Liver (tissue), 9 donors: ENCODE data around the gene MBD3L2B. TPM values are rescaled to one million over a fixed set of nuclear protein-coding genes. Genes with fewer than 3 reads are reported as not detected.
"Not testable (repeated sequence)": the region's sequence is repeated elsewhere in the genome, so short reads cannot be mapped to it uniquely, and the experiment has no call there.

Experiments
- DNase-seq: peaks from one replicate; pipeline ENCODE4 v3.0.0-alpha.2; 2017; ENCODE audit warnings: low spot score
- H3K27ac ChIP-seq, 2 donors: one replicate each; pipeline ENCODE4 v1.7.0; 2013; ENCODE audit warnings: inconsistent platforms in 2 of 2, low read length in 2 of 2, control low read depth in 1 of 2, low read depth in 1 of 2, mild to moderate bottlenecking in 1 of 2
- H3K27me3 ChIP-seq, 4 donors: one replicate each; pipeline versions ENCODE4 v1.6.1 to v1.7.0; 2013; ENCODE audit warnings: low read length in 3 of 4, inconsistent platforms in 1 of 4, mild to moderate bottlenecking in 1 of 4, moderate library complexity in 1 of 4; ENCODE audit not compliant: control insufficient read depth in 4 of 4, insufficient read depth in 4 of 4
- H3K36me3 ChIP-seq, 4 donors: one replicate each; pipeline versions ENCODE4 v1.6.1 to v1.7.0; 2013; ENCODE audit warnings: low read length in 3 of 4, mild to moderate bottlenecking in 3 of 4, low read depth in 1 of 4, moderate library complexity in 1 of 4; ENCODE audit not compliant: control insufficient read depth in 4 of 4, insufficient read depth in 3 of 4
- H3K4me1 ChIP-seq, 4 donors: one replicate each; pipeline versions ENCODE4 v1.6.1 to v1.7.0; 2013; ENCODE audit warnings: low read length in 3 of 4, mild to moderate bottlenecking in 3 of 4, moderate library complexity in 1 of 4; ENCODE audit not compliant: control insufficient read depth in 4 of 4, insufficient read depth in 4 of 4
- H3K4me3 ChIP-seq, 3 donors: one replicate each; pipeline versions ENCODE4 v1.6.1 to v1.7.0; 2013; ENCODE audit warnings: low read length in 3 of 3, control low read depth in 1 of 3, low read depth in 1 of 3, mild to moderate bottlenecking in 1 of 3
- H3K9ac ChIP-seq, 2 donors: one replicate each; pipeline ENCODE4 v1.7.0; 2013; ENCODE audit warnings: low read length in 2 of 2, mild to moderate bottlenecking in 2 of 2, moderate library complexity in 2 of 2, control low read depth in 1 of 2, low read depth in 1 of 2
- H3K9me3 ChIP-seq, 4 donors: one replicate each; pipeline versions ENCODE4 v1.6.1 to v1.7.0; 2013; ENCODE audit warnings: low read length in 3 of 4; ENCODE audit not compliant: control insufficient read depth in 4 of 4
- WGBS: extraction: QIAGEN DNeasy Blood & Tissue Kit; methylation state at CpG from one replicate; pipeline ENCODE4 v1.1.7; 2013; 5-methylcytosine and 5-hydroxymethylcytosine counted together
- polyA plus RNA-seq, 2 donors: library from polyadenylated mRNA; stranded (reverse) in 1 of 2; unstranded in 1 of 2; fragments of 200-250 nt in 1 of 2; fragments of >200 nt in 1 of 2; fragmentation: Nextera tagmentation in 1 of 2; extraction: Ambion mirVana in 1 of 2; gene quantifications; one replicate each; pipeline versions ENCODE4 v1.2.1 to v1.2.3, GENCODE V29; 2013 to 2015
- total RNA-seq, 2 donors: library from RNA; depleted of rRNA; stranded (reverse); fragments of >200 nt; gene quantifications; one replicate each; pipeline ENCODE4 v1.2.3, GENCODE V29; 2014
- donor health status: healthy.
- donor health status: healthy.
- donor health status: healthy.
- donor health status: healthy.
- donor health status: healthy.

MBD3L2B gene
- total and polyA plus RNA-seq, 4 donors, result not detected

DNA sequence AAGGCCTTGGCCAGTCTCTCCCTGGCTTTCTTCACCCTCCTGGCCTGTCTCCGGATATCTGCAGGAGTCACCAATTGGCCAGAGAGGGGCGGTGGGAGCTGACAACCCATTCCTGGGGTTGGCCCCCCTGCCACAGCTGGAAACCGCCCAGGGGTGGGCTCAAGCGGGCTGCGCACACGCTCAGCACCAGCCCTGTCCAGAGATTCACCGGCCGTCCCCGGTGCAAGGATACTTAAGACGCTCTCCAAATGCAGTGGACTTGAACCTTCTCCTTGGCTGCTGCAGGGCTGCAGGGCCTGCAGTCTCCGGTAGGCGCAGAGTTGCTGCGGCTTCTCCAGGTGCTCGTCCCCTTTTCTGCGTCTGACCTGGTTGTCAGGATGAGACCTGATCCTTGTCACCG lies 35.1 kb upstream of the MBD3L2B start:
- WGBS, result 76% methylated on average over 8 of the region's 16 CpGs

DNA sequence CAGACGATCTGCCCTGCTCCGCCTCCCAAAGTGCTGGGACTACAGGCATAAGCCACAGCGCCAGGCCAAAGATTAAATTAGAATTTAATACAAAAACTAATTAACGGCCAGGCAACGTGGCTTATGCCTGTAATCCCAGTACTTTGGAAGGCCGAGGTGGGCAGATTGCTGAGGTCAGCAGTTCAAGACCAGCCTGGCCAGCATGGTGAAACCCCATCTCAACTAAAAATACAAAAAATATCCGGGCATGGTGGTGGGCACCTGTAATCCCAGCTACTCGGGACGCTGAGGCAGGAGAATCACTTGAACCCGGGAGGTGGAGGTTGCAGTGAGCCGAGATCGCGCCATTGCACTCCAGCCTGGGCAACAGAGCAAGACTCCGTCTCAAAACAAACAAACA lies 34.4 kb upstream of the MBD3L2B start:
- H3K9me3 ChIP-seq, H3K9ac ChIP-seq, H3K27me3 ChIP-seq, H3K36me3 ChIP-seq, H3K4me3 ChIP-seq, DNase-seq, H3K27ac ChIP-seq, H3K4me1 ChIP-seq: not testable (repeated sequence)
- WGBS, result 93% methylated on average over 12 of the region's 14 CpGs

More for the DNA sequence above, 35.1 kb upstream of the MBD3L2B start:
- H3K9me3 ChIP-seq, H3K36me3 ChIP-seq, H3K9ac ChIP-seq, H3K4me1 ChIP-seq, H3K27me3 ChIP-seq, DNase-seq, H3K4me3 ChIP-seq, H3K27ac ChIP-seq: not testable (repeated sequence)

GRCh38 chr19:7054635-7055368 lies 33.6 kb upstream of the MBD3L2B start:
- not testable (repeated sequence) for H3K9me3 ChIP-seq, H3K4me1 ChIP-seq, DNase-seq, H3K27ac ChIP-seq, H3K27me3 ChIP-seq, H3K9ac ChIP-seq, H3K36me3 ChIP-seq, H3K4me3 ChIP-seq
- 96% methylated on average over 12 of the region's 14 CpGs for WGBS

GRCh38 chr19:7052896-7053295 lies 31.7 kb upstream of the MBD3L2B start:
- not testable (repeated sequence) for H3K9ac ChIP-seq, H3K4me1 ChIP-seq, H3K27me3 ChIP-seq, DNase-seq, H3K36me3 ChIP-seq, H3K4me3 ChIP-seq, H3K9me3 ChIP-seq, H3K27ac ChIP-seq
- 90% methylated on average over 7 of the region's 7 CpGs for WGBS

DNA sequence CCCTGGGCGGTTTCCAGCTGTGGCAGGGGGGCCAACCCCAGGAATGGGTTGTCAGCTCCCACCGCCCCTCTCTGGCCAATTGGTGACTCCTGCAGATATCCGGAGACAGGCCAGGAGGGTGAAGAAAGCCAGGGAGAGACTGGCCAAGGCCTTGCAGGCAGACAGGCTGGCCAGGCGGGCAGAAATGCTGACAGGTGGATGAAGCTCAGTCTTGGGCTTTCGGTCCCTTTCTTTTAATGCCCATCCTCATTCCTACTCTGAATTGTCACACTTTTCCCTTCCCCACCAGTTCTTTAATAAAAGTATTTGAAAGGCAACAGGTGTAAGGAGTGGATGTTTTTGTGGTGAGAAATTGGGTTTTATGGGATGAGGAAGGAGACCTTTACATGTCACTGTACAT lies 30.2 kb upstream of the MBD3L2B start:
- H3K4me3 ChIP-seq, H3K9me3 ChIP-seq, DNase-seq, H3K27me3 ChIP-seq, H3K4me1 ChIP-seq, H3K9ac ChIP-seq, H3K27ac ChIP-seq, H3K36me3 ChIP-seq: not testable (repeated sequence)
- WGBS, result 94% methylated on average over 2 of the region's 5 CpGs

DNA sequence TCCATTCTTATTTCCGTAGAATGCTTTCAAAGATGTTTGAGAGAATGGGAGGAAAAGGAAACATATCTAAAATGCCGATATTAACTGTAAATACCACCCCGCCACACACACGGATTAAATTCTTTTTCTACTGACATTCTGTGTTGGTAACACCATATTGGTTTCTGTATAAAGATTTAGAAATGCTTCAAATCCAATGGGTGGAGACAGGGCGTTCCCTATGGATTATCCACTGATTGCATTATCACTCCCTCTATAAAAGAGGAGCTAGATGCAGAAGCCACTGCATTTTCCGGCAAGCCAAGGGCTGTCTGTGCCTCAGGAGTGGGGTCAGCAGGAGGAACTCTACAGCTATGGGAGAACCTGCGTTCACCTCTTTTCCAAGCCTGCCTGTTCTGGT lies 27.8 kb upstream of the MBD3L2B start, which contains the start of gene MBD3L2:
TSS of gene MBD3L2 (plus strand) at position 301 of the 400 bp plus-strand sequence. CDS start at position 354, 53 bp downstream.
- no CpG with 5 or more reads among the region's 7 CpGs for WGBS
- not testable (repeated sequence) for H3K9me3 ChIP-seq, H3K9ac ChIP-seq, DNase-seq, H3K4me3 ChIP-seq, H3K36me3 ChIP-seq, H3K27ac ChIP-seq, H3K27me3 ChIP-seq, H3K4me1 ChIP-seq

GRCh38 chr19:7041563-7041962 lies 20.3 kb upstream of the MBD3L2B start:
- no CpG with 5 or more reads among the region's 2 CpGs for WGBS
- not testable (repeated sequence) for H3K9me3 ChIP-seq, H3K4me1 ChIP-seq

DNA sequence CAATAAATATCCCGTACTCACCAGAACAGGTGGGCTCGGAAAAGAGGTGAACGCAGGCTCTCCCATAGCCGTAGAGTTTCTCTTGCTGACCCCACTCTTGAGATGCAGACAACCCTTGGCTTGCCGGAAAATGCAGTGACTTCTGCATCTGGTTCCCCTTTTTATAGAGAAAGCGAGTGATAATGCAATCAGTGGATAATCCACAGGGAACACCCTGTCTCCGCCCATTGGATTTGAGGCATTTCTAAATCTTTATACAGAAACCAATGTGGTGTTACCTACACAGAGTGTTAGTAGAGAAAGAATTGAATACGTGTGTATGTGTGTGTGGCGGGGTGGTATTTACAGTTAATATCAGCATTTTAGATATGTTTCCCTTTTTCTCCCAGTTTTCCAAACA lies 18.8 kb upstream of the MBD3L2B start, which contains the start of gene MBD3L4:
TSS of gene MBD3L4 (minus strand) at position 101 of the 400 bp plus-strand sequence. CDS start at position 66, 35 bp downstream.
- not testable (repeated sequence) for H3K4me1 ChIP-seq, H3K27me3 ChIP-seq, H3K27ac ChIP-seq, H3K9me3 ChIP-seq, H3K9ac ChIP-seq, DNase-seq, H3K4me3 ChIP-seq, H3K36me3 ChIP-seq
- no CpG with 5 or more reads among the region's 9 CpGs for WGBS

More at GRCh38 chr19:7041563-7041962, 20.3 kb upstream of the MBD3L2B start:
- H3K27me3 ChIP-seq, H3K4me3 ChIP-seq, H3K27ac ChIP-seq, DNase-seq, H3K9ac ChIP-seq, H3K36me3 ChIP-seq: not testable (repeated sequence)
